ENCODE results near the gene PSMD4.

DNA sequence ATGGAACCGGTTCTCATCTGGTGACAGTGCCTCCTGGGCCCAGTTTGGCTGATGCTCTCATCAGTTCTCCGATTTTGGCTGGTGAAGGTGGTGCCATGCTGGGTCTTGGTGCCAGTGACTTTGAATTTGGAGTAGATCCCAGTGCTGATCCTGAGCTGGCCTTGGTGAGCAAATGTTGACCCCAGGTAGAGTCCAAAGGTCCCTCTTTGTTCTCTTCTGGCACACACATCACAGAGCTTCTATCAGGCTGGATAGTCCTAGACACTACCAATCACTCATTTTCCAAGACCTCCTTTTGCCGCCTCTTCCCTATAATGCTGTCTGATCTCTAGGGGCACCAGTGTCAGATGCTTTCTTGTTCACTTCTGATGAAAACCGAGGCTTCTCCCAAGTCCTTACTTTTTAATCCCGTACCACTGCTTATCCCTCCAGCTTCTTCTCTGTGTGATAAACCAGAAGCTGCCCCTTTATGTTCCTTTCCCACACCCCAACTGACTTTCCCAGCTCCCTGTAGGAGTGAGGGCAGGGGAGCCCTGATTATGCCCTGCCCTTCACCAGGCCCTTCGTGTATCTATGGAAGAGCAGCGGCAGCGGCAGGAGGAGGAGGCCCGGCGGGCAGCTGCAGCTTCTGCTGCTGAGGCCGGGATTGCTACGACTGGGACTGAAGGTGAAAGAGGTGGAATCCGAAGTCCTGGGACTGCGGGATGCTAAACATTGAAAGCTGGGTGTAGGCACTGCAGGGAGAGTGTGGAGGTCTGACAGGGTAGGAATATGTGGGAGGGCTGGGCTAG, 11.1 kb downstream of the PSMD4 start:
- TF ChIP-seq, protein P1, sequence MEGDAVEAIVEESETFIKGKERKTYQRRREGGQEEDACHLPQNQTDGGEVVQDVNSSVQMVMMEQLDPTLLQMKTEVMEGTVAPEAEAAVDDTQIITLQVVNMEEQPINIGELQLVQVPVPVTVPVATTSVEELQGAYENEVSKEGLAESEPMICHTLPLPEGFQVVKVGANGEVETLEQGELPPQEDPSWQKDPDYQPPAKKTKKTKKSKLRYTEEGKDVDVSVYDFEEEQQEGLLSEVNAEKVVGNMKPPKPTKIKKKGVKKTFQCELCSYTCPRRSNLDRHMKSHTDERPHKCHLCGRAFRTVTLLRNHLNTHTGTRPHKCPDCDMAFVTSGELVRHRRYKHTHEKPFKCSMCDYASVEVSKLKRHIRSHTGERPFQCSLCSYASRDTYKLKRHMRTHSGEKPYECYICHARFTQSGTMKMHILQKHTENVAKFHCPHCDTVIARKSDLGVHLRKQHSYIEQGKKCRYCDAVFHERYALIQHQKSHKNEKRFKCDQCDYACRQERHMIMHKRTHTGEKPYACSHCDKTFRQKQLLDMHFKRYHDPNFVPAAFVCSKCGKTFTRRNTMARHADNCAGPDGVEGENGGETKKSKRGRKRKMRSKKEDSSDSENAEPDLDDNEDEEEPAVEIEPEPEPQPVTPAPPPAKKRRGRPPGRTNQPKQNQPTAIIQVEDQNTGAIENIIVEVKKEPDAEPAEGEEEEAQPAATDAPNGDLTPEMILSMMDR (IDR thresholded peaks at IDR 0.05; ENCODE audit: low read length): no peak
- TF ChIP-seq EZH2phosphoT487 (IDR thresholded peaks at IDR 0.05; ENCODE audit: low read length) (no peak), EZH2 (optimal IDR thresholded peaks at IDR 0.05; ENCODE audit: low read depth, low read length) (no peak)
